HepG2 (cell line): ENCODE data around the gene RPS5. TPM values are rescaled to one million over a fixed set of nuclear protein-coding genes. Genes with fewer than 3 reads are reported as not detected.

Source experiments
- CREB3 ChIP-seq: sonication (generic); formaldehyde crosslinking; IDR thresholded peaks from 2 replicates; pipeline ENCODE4 v1.5.0; 2020; ENCODE audit warnings: missing genetic modification reagents
- HDAC1 ChIP-seq: sonication (generic); formaldehyde crosslinking; IDR thresholded peaks from 2 replicates; pipeline ENCODE4 v1.5.1; 2020; ENCODE audit warnings: mild to moderate bottlenecking, missing genetic modification reagents
- HNF1B ChIP-seq: sonication (generic); formaldehyde crosslinking; IDR thresholded peaks from 2 replicates; pipeline ENCODE4 v1.5.1; 2020; ENCODE audit warnings: mild to moderate bottlenecking, moderate library complexity, missing genetic modification reagents
- KDM2A ChIP-seq: sonication (generic); formaldehyde crosslinking; IDR thresholded peaks from 2 replicates; pipeline ENCODE4 v1.4.0; 2020; ENCODE audit warnings: low read depth, missing genetic modification reagents, borderline replicate concordance
- KDM3A ChIP-seq: IDR thresholded peaks from 2 replicates; pipeline ENCODE4 v1.6.1; 2018; ENCODE audit warnings: low read depth, missing compliant biosample characterization
- LRRFIP1 ChIP-seq: sonication (generic); formaldehyde crosslinking; conservative IDR thresholded peaks from 2 replicates; pipeline ENCODE4 v1.4.0; 2020; ENCODE audit warnings: missing genetic modification reagents
- MAFG ChIP-seq: sonication (generic); formaldehyde crosslinking; IDR thresholded peaks from 2 replicates; pipeline ENCODE4 v1.5.1; 2020; ENCODE audit warnings: mild to moderate bottlenecking, missing genetic modification reagents
- NFE2 ChIP-seq: sonication (generic); formaldehyde crosslinking; IDR thresholded peaks from 2 replicates; pipeline ENCODE4 v1.4.0; 2020; ENCODE audit warnings: missing genetic modification reagents
- RFX1 ChIP-seq: fragments of 450-650 bp; IDR thresholded peaks from 2 replicates; pipeline ENCODE4 v1.6.1; 2017
- RORA ChIP-seq: sonication (generic); formaldehyde crosslinking; IDR thresholded peaks from 2 replicates; pipeline ENCODE4 v1.5.0; 2020; ENCODE audit warnings: mild to moderate bottlenecking, missing genetic modification reagents, moderate library complexity
- SAFB2 ChIP-seq: sonication (generic); formaldehyde crosslinking; IDR thresholded peaks from 2 replicates; pipeline ENCODE4 v1.5.1; 2020; ENCODE audit warnings: missing genetic modification reagents, low read depth, mild to moderate bottlenecking, borderline replicate concordance
- ZNF280D ChIP-seq: sonication (generic); formaldehyde crosslinking; IDR thresholded peaks from 2 replicates; pipeline ENCODE4 v1.5.1; 2020; ENCODE audit warnings: mild to moderate bottlenecking, missing genetic modification reagents
- ZNF432 ChIP-seq: sonication (generic); formaldehyde crosslinking; IDR thresholded peaks from 2 replicates; pipeline ENCODE4 v1.5.0; 2020; ENCODE audit warnings: missing genetic modification reagents, mild to moderate bottlenecking, borderline replicate concordance
- ZNF768 ChIP-seq: sonication (generic); formaldehyde crosslinking; IDR thresholded peaks from 2 replicates; pipeline ENCODE4 v1.4.0; 2020; ENCODE audit warnings: missing genetic modification reagents
- ZNF776 ChIP-seq: sonication (generic); formaldehyde crosslinking; IDR thresholded peaks from 2 replicates; pipeline ENCODE4 v1.4.0; 2020; ENCODE audit warnings: mild to moderate bottlenecking, missing genetic modification reagents
- polyA plus RNA-seq, 8 experiments: library from polyadenylated mRNA; depleted of rRNA in 3 of 8; stranded (reverse) in 7 of 8; unstranded in 1 of 8; fragments of >200 nt; fragmentation: Illumina TruSeq in 4 of 8; extraction: Trizol in 4 of 8; gene quantifications; 2 replicates each; pipeline versions ENCODE4 v1.2.1 to v1.2.3, GENCODE V29; 2011 to 2016; ENCODE audit warnings: low read depth in 4 of 8, missing spikeins in 1 of 8, mixed read lengths in 1 of 8; ENCODE audit not compliant: insufficient read depth in 1 of 8
- total RNA-seq, 5 experiments: library from RNA; depleted of rRNA; stranded (reverse); fragments of >200 nt; fragmentation: Illumina TruSeq; extraction: Trizol; gene quantifications; 2 replicates each; pipeline ENCODE4 v1.2.3, GENCODE V29; 2016; ENCODE audit warnings: low read depth in 1 of 5

Gene RPS5
- total and polyA plus RNA-seq, 2 of the 13 experiments (the other 11 are each of a cell fraction or from before 2014, with no cell fraction given): 1,544 to 4,408 TPM

- TF ChIP-seq LRRFIP1 (no peak), MAFG (CRISPR knock-in tag) (no peak), NFE2 (no peak), ZNF776 (CRISPR knock-in tag) (no peak; the same call in 1 of the 2 replicates), ZNF432 (CRISPR knock-in tag) (no peak), HDAC1 (CRISPR knock-in tag) (no peak), ZNF280D (CRISPR knock-in tag) (no peak), SAFB2 (no peak), RFX1 (no peak), CREB3 (CRISPR knock-in tag) (no peak), ZNF768 (CRISPR knock-in tag) (no peak), RORA (CRISPR knock-in tag) (no peak), HNF1B (CRISPR knock-in tag) (no peak), KDM2A (CRISPR knock-in tag) (peak; percentile 5; the same call in 1 of the 2 replicates), KDM3A (peak; percentile 39; the same call in 1 of the 2 replicates)
These were observed 20.6 kb downstream of the RPS5 start (continued) for GRCh38 chr19:58407658-58408151.
